ENCODE measurements around the gene KRTAP10-10.
"Not testable (repeated sequence)": the region's sequence is repeated elsewhere in the genome, so short reads cannot be mapped to it uniquely, and the experiment has no call there.

KRTAP10-10 gene, protein sequence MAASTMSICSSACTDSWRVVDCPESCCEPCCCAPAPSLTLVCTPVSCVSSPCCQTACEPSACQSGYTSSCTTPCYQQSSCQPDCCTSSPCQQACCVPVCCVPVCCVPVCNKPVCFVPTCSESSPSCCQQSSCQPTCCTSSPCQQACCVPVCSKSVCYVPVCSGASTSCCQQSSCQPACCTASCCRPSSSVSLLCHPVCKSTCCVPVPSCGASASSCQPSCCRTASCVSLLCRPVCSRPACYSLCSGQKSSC

DNA sequence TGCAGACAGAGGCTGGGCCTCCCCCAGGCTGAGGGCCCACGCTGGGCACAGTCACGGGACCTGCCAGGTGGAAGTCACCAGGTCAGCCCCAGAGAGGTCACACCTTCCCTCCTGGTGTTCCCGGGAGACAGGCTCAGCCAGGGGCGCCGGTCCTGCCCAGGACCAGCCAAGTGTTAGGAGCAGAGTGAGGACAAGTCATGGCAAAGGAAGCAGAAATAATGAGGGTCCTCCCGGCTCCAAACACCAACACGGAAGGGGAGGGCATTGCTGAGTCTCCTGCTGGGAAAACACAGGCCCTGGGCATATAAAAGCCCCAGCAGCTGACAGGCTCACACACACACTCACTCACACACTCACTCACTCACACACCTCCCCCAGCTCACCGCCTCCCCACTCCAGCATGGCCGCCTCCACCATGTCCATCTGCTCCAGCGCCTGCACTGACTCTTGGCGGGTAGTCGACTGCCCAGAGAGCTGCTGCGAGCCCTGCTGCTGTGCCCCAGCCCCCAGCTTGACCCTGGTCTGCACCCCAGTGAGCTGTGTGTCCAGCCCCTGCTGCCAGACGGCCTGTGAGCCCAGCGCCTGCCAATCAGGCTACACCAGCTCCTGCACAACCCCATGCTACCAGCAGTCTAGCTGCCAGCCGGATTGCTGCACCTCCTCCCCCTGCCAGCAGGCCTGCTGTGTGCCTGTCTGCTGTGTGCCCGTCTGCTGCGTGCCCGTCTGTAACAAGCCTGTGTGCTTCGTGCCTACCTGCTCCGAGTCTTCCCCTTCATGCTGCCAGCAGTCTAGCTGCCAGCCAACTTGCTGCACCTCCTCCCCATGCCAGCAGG is at the start of gene KRTAP10-10:
Gene KRTAP10-10, plus strand, starts transcription at position 339 of the 833 bp plus-strand sequence. Its CDS starts 62 bp downstream, at position 401.
- DNase-seq: no peak

DNA sequence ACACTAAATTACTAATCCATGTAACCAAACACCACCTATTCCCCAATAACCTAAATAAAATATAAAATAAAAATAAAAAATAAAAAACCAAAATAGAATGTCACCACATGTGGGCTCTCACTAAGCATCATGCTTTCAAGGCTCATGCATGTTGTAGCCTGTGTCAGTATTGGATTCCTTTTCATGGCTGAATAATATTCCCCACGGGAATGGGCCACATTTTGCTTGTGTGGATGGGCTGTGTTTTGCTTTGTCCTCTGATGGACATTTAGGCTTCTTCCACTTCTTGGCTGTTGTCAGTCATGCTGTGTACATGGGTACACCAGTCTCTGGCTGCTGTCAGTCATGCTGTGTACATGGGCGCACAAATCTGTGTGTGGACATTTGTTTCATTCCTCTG is 48.1 kb upstream of the KRTAP10-10 start:
- DNase-seq: no peak

DNA sequence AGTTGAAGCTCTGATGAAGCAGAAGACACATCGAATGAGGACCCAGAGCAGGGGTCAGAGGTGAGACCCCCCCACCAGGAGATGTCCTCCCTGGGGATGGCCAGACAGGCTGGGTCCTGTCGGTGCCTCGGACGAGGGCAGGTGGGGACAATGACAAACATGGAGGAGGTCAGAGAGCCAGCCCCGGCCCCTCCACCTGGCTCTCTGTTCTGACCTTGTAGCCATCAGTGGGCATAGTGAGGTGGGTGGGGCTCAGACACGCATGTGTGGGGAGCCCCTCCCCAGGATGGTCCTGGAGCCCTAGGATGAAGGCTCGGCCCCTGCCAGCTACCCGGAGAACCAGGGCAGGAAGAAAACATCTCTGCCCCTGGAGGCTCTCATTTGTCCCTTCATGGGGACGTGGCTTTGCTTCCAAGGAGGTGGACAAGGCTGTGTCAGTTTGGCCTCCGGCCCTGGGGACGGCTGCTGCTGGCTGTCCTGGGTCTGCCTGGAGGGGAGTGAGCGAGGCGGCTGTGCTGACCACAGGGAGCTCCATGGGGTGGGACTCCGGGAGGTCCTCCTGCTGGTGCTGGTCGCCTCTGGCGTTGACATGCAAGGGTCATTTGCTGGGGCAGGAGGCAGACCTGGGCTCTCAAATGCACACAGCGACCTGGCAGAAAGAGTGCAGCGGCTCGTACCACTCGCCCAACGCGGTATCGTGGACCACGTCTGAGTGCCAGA is 47.4 kb upstream of the KRTAP10-10 start:
- DNase-seq: no peak

DNA sequence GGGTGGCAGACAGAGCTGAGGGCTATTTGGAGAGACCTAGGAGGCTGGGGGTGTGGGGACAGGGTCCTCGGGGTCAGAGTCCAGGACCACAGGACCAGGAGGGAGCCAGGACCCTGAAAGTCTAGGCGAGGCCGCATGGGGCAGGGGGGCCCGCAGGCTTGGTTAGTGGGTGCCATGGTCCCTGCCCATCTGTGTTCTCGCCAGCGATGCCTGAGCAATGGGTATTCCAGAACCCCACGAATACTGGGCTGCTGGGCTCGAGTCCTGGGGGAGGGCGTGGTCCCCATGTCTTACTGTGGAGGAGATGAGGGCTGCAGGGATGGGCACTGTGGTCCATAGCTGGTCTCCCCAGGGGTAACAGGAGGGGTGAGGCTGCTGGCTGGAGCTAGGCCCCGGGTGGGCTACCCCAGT is 46.8 kb upstream of the KRTAP10-10 start:
- DNase-seq: no peak

DNA sequence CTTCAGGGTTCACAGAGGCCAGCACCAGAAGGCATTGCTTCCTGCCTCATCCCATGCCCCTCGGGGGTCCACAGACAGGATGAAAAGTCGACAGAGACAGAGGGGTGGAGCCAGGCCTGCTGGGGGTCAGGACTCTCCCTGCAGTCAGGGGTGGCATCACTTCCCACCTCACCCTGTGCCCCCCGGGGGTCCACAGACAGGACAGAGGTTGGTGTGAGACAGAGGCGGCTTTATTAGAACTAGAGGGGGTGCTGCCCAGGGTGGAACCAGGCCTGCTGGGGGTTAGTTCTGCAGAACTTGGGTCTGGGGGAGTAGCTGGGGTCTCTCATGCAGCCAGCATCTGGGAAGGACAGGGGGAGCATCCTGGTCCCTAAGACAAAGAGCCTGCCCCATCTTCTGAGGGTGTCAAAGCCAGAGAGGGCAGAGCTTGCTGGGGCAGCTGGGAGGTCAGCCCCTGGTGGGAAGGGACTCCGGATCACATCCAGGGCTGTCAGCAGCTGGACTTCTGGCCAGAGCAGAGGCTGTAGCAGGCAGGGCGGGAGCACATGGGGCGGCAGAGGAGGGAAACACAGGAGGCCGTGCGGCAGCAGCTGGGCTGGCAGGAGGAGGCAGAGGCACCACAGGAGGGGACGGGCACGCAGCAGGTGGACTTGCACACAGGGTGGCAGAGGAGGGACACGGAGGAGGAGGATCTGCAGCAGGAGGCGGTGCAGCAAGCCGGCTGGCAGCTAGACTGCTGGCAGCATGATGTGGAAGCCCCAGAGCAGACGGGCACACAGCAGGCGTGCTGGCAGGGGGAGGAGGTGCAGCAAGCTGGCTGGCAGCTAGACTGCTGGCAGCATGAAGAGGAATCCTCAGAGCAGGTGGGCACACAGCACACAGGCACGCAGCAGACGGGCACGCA is 46.0 kb upstream of the KRTAP10-10 start:
- DNase-seq: not testable (repeated sequence)

DNA sequence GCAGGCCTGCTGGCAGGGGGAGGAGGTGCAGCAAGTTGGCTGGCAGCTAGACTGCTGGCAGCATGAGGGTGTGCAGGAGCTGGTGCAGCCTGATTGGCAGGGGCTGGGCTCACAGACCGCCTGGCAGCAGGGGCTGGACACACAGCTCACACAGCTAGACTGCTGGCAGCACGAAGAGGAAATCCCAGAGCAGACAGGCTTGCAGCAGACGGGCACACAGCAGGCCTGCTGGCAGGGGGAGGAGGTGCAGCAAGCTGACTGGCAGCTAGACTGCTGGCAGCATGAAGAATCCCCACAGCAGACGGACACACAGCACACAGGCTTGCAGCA is 45.4 kb upstream of the KRTAP10-10 start:
- DNase-seq: not testable (repeated sequence)

DNA sequence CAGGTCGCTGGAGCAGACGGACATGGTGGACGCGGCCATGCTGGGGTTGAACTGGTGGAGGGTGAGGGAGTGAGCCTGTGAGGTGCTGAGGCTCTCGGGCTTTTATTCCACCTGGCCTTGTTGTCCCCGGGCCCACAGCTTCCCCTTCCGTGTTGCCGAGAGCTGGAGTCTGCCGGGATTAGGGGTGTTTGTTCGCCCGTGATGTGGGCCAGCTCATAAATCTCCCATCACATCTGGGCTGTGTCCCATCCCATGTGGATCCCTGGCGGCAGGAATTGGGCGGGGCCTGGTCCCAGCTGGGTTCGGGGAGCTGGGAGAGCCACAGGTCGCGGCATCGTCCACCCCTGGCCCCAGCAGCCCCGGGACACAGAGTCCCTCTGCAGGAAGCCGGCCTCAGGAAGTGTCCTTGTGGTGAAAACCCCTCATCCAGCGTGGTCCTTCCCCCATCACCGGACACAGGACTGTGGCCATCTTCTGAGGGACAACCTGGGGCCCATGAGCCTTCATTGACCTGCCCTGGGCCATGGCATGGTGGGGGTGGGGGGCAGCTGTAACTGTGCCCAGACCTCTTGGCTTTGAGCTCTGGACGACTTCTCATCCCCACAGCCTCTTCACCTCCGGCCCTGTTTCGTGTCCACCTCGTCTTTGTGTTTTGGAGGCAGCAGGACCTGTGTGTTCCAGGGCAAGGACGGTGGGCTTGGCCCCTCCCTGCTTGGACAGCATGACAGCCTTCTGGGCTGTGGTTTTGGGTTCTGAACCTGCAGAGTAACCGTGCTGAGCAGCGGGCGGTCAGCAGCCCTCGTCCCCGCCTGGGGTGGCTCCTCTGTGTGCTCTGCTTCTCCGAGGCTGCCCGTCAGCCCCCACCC is 44.5 kb upstream of the KRTAP10-10 start, which contains the start of gene KRTAP10-6:
Gene KRTAP10-6, minus strand, starts transcription at position 60 of the 866 bp plus-strand sequence. Its CDS starts 21 bp downstream, at position 39.
- no peak for DNase-seq

DNA sequence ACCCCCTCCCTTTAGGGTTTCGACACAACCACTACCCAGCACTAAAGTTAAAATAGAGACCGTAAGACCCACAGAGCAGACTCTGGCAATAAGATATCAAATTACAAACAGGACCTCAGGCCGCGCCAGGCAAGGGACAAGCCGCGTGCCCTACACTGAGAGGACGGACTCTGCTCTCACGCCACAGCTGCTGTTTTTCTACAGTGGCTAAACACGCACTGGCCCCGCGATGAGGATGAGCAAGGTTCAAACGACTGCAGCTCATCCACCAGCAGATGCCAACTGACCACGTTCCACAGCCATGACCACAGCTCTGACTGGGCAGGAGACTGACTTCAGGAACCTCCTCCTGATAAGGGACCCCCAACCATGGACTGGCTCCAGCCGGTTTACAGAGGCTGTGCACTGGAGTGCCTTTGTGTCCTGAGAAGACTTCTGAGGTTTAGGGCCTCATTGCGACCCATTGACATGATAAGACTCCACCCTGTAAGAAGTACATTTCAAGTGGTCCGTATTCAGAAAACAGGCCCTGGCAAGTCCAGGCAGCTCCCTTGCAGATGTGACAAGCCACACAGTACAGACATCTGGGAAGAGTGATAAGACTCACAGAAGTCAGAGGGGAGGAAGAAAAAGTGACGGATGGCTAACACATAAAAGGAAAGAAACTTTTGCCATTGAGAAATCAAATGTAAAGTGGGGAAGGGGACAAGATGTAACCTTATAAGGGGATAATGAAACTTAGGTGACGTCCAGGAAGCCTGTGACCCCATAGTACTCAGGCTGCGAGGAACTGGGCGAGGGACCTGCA is 43.4 kb upstream of the KRTAP10-10 start:
- DNase-seq: no peak

DNA sequence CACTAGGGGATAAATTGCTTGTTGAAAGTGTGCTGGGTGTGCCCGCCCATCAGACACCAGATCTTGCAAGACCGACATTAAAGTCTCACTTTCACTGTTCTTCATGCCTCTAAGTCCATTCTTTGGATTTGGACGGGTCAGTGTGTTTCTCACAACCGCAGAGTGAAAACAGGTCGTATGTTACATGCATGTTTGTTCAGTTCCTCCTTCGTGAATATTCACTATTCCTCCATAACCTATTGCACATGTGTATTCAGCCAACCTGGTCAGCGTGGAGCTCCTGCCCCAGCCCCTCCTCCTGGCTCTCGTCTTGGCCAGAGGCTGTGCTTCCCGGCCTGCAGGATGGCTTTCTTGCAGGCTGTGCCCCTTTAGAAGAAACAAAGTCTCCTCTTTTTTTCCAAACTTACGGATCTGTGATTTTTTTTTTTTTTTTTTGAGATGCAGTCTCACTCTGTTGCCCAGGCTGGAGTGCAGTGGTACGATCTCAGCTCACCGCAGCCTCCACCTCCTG is 42.7 kb upstream of the KRTAP10-10 start:
- no peak for DNase-seq

DNA sequence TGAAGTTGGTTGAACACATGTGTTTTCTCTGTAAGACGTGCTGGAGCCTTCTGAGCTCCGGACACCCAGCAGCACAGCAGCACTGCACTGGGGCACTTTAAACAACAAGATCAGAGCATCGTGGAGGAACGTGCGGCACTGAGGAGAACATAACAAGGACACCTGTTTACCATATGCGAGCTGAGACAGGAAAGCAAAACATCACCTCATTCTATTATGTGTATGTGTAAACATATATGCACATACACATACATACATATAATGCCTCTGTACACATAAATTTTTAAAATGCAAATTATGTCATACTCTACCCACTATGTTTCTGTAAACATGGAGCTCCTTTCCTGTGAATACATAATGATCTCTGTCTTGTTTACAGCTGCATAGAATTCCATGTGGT is 41.6 kb upstream of the KRTAP10-10 start:
- DNase-seq: no peak

DNA sequence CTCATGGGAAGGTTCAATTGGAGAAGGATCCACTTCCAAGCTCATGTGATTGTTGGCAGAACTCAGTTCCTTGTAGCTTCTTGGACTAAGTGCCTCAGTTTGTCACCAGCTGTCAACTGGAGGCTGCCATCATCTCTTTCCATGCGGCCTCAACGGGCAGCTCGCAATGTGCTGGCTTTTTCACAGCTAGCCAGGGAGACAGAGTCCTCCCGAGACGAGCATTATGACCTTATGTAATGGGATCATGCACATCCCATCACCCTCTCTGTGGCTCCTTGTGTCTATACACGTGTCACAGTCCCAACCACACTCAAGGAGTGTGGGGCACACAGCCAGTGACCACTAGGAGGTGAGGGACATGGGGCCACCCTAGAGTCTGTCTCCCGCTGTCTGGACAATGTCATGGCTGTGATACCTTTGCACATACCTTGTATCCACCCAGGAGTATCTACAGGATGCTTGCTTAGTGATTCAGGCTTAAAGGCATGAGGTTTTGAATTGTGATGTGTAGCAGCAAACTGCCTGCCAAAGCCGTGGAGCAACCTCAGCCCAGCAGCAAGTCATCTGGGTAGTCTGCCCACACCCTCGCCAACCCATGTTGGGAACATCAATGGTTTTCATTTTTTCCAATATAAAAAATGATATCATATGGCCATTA is 41.0 kb upstream of the KRTAP10-10 start:
- DNase-seq: no peak

DNA sequence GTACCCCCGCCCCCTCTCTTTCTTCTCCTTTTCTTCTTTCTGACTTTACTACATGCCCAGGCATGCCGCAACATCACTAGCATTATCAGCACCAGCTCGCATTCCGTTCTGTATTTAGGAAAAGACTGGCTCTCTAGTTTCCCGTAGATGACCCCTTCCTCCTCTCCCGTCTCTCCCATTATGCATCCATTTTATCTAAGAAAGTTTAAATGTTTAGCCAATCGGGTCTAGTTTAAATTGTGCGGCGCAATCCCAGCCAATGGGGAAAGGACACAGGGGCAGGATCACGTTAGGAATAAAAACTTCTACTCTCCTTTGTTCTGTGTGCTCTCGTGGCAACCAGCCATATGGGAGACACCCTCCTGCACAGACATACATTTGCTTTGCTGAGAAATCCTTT is 39.1 kb upstream of the KRTAP10-10 start:
- DNase-seq: no peak

DNA sequence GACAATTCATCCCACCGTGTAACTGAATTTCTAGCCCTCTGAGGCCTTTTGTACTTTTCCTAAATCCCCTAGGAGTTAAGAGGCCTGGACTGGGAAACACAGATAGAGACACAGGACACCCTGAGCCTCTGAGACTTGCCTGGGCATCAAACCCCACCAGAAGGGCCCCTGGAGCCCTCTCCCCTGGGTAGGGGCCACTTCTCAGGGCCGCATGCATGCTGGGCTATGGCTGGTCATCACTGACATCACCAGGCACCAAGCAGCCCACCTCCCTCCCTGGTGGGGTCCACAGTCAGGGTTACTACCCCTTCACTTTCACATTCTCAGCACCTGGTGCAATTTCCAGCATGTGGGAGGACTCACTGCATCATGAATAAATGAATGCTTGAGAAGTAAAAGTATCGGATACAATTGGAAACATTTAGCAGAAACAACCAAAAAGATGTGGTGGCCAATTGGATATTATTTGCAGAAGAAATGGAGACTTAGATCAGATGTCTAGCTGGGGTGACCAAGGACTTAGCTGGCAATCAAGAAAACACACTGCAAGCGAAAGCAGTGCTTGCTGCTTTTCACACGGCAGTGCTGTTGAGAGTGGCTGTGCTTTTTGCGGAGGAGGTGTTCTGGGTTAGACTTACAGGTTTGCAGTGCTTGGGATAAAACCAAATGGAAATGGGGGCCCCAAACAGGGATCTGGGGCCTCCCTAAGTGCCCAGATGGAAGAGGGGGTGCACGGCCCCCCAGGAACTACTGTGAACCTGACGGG is 37.7 kb upstream of the KRTAP10-10 start:
- no peak for DNase-seq

DNA sequence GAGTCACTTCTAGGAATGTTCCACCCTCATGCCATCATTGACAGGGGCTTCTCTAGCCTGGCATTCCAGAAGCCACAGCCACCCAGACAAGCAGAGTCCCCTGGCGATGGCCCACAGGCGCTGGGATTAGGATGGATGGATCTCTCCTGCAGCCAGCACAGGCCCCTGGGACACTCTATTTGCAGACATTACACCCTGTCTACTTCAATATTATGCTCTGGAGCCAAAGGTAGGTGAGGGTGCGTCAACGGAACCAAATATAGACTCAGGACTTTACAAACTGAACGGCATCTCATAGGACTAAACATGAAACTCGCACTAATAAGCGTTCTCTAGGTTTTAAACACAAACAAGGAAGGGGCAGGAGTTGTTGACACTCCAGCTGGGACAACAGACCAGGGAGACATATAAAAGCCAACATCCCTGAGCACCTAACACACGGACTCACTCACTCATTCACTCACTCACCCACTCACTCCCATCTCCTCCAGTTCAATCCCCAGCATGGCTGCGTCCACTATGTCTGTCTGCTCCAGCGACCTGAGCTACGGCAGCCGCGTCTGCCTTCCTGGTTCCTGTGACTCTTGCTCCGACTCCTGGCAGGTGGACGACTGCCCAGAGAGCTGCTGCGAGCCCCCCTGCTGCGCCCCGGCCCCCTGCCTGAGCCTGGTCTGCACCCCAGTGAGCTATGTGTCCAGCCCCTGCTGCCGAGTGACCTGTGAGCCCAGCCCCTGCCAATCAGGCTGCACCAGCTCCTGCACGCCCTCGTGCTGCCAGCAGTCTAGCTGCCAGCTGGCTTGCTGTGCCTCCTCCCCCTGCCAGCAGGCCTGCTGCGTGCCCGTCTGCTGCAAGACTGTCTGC is 36.8 kb upstream of the KRTAP10-10 start, which contains the start of gene KRTAP10-7:
Gene KRTAP10-7, plus strand, starts transcription at position 480 of the 861 bp plus-strand sequence. Its CDS starts 25 bp downstream, at position 505.
- DNase-seq: not testable (repeated sequence)

DNA sequence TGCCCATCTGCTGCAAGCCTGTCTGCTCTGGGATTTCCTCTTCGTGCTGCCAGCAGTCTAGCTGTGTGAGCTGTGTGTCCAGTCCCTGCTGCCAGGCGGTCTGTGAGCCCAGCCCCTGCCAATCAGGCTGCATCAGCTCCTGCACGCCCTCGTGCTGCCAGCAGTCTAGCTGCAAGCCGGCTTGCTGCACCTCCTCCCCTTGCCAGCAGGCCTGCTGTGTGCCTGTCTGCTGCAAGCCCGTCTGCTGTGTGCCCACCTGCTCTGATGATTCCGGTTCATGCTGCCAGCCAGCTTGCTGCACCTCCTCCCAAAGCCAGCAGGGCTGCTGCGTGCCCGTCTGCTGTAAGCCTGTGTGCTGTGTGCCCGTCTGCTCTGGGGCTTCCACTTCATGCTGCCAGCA is 36.1 kb upstream of the KRTAP10-10 start:
- not testable (repeated sequence) for DNase-seq

DNA sequence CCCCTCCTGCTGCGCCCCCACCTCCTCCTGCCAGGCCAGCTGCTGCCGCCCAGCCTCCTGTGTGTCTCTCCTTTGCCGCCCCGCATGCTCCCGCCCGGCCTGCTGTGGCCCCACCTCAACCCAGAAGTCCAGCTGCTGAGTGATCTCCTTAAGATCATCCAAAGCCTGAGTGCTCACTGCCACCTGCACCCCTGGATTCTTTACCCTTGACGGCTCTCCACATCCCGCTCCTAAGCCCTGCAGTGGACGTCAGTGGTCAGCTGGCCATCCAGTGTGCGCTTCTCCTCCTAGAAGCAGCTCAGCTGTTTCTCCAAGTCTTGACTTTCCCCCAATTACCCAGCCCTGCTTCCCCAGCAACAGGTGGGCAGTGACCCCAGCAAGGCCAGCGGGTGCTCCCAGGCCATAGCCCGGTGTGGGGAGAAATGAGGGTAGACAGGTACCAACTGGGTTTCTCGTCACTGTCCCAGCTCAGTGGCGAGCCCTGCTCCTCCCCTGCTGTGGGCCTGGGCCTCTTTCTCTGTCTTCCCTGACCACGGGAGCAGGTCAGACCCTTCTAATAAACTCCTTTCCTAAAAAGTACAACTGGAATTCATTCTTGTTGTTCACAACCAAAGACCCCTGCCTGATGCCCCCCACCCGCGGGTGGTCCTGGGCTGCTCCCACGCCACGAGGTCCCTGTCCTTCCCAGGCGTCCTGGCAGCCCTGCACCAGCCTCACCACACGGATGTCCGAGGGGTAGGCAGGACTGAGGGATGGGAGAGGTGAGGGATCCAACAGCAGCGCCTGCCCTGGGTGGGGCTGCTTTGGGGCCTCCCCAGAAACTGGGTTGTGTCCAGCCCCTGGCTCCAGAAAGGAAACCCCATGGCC is 35.3 kb upstream of the KRTAP10-10 start:
- DNase-seq: no peak

DNA sequence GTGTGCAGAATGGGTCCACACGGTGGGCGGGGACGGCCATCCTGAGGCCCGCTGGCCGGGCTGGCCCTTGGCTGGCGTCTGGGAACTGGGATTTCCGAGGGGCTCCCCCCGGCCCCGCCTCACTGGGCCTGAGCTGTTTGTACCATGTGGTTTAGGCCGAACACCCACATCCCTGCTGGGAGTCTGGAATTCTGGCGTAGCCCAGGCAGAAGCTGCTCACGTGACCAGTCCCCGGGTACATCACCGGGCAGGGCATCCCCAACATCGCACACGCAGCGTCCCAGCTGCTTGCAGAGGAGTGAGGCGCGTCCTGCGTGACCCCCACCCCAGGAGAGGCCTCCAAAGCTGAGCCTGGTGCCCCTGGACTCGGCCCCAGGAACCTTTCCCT is 34.7 kb upstream of the KRTAP10-10 start:
- DNase-seq: no peak

Data from CD4-positive, alpha-beta T cell treated with Interleukin-21 for 1 hour (primary cell).